Choroid plexus epithelial cell (primary cell): ENCODE measurements around the gene PSMC4.

Experiments
- DNase-seq: peaks from one replicate; pipeline ENCODE4 v3.0.0-alpha.2; 2010; ENCODE audit warnings: low read depth
- H3K4me3 ChIP-seq: 2 replicates; pipeline ENCODE4 v1.5.1; 2011; ENCODE audit warnings: low read depth, mild to moderate bottlenecking, control low read depth, low read length, moderate library complexity
- CTCF ChIP-seq: conservative IDR thresholded peaks from 2 replicates; pipeline ENCODE4 v1.5.1; 2011; ENCODE audit warnings: low read depth, mild to moderate bottlenecking, control low read depth, inconsistent platforms, low read length, moderate library complexity

PSMC4 gene

GRCh38 chr19:39927524-39928356, 43.2 kb upstream of the PSMC4 start:
- H3K4me3 ChIP-seq: no peak overlapping the region
- no peak for DNase-seq
- TF ChIP-seq CTCF: no peak

- TF ChIP-seq CTCF: no peak
- no peak for DNase-seq
- H3K4me3 ChIP-seq: no peak overlapping the region
These were observed 42.6 kb upstream of the PSMC4 start for GRCh38 chr19:39928357-39928725.

GRCh38 chr19:39929750-39930149, 41.2 kb upstream of the PSMC4 start:
- no peak for TF ChIP-seq CTCF
- no peak overlapping the region for H3K4me3 ChIP-seq
- no peak for DNase-seq

- no peak for DNase-seq
- no peak for TF ChIP-seq CTCF
- no peak within 1 kb of the TSS for H3K4me3 ChIP-seq
These were observed 36.2 kb upstream of the PSMC4 start, which contains the start of gene FCGBP for GRCh38 chr19:39934584-39935363. FCGBP (minus strand) TSS chr19:39934634.

GRCh38 chr19:39935364-39935661, 35.7 kb upstream of the PSMC4 start:
- no peak for TF ChIP-seq CTCF
- DNase-seq: no peak
- H3K4me3 ChIP-seq: no peak overlapping the region

GRCh38 chr19:39936020-39936419, 34.9 kb upstream of the PSMC4 start:
- H3K4me3 ChIP-seq: no peak overlapping the region
- TF ChIP-seq CTCF: no peak
- no peak for DNase-seq
